ENCODE measurements around the gene FOCAD. TPM values are rescaled to one million over a fixed set of nuclear protein-coding genes. Genes with fewer than 3 reads are reported as not detected.
A peak's percentile ranks its signal among the peaks of the same experiment; 100 is the strongest.
"Not testable (repeated sequence)": the region's sequence is repeated elsewhere in the genome, so short reads cannot be mapped to it uniquely, and the experiment has no call there.

The FOCAD gene, protein sequence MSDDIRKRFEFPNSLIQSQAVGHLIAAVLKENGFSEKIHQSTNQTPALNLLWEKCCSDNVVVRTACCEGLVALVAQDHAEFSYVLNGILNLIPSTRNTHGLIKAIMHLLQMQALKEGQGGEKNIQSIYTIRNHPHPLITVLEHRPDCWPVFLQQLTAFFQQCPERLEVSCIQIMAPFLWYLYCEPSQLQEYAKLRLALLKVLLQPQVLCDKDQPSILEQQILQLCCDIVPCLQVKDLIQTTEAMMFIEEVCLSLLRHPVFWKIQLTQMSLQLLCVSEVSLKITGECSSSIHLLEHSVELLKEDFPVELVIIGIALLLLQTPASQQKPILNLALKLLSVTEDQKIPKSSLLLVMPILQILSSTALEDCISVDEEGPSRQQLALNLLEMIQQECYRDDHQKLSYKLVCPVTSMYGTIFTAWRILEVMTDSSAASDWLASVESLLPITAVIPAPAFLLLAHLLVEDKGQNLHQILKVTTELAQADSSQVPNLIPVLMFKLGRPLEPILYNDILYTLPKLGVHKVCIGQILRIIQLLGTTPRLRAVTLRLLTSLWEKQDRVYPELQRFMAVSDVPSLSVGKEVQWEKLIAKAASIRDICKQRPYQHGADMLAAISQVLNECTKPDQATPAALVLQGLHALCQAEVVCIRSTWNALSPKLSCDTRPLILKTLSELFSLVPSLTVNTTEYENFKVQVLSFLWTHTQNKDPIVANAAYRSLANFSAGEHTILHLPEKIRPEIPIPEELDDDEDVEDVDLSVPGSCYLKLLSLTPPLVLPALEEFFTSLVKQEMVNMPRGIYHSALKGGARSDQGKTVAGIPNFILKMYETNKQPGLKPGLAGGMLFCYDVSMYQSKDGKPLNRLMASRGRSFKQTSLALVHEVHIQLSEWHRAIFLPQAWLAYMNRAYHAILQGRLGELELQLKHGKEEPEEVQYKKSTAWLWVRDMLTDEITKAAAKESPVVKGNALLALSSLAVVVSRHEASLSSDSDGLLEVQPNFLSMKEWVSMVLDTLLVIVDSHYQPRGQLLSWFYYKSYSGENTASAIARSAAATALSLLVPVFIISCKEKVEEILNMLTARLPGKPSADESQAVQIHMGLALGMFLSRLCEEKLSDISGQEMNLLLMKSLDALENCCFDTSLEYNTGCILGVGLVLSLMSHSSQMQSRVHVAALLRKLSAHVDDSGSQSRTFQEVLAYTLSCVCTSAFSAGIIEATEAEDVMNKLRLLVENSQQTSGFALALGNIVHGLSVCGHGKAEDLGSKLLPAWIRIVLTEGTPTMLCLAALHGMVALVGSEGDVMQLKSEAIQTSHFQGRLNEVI (N-terminal part only)
- 82.1 and 95.4 TPM in 2 replicates for total RNA-seq (2014; rRNA removed; shearing (Covaris generic); ENCODE audit: low replicate concordance)

DNA sequence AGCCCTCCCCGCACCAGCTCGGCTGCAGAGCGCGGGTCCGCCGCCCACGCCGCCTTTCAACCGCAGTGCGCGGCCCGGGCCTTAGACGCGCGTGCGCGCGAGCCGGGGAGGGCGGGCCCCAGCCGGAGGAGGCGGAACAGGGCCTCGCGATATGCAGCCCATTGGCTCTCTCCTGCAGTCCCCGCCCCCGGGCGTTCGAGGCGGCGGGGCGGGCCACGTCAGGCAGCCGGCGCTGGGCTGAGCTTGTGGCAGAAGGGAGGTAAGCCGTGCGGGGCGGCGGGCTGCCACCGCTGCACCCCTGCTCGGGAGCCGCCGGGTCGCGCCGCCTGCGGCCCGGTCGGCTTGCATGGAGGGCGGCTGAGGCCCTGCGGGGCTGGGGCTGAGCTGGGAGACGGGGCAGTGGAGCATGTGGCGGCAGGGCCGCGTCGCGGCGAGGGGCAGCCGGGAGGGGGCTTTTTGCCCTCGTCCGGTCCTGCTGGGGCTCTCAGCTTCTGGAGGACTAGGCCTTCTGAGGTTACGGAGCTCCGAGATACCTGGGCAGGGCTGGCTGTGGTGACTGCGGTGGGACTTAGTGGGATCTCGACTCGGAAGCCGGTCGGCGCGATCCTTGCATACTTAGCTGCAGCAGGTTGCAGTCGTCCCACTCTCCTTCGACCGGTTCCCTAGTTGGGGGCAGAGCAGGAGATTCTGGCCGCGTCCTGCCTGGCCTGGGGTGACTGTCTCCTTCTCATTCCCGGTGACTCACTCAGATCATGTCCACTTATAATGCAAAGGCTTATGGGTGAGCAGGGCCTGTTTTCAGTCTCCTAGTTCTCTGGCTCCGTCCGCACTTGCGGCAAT is at the start of gene FOCAD:
Gene FOCAD, plus strand, starts transcription at position 225 of the 840 bp plus-strand sequence. CDS start 31,095 bp downstream, outside the sequence.
- Histone ChIP-seq H3K36me3 (peaks cover 23% of the 10 kb centered on the region), H3K4me3 (peak within 1 kb of the TSS; percentile 72), H3K27me3 (no peaks in the 10 kb centered on the region), H3K9me3 (no peaks in the 10 kb centered on the region; the same call in 1 of the 2 replicates)
- DNase-seq: peak; percentile 100

DNA sequence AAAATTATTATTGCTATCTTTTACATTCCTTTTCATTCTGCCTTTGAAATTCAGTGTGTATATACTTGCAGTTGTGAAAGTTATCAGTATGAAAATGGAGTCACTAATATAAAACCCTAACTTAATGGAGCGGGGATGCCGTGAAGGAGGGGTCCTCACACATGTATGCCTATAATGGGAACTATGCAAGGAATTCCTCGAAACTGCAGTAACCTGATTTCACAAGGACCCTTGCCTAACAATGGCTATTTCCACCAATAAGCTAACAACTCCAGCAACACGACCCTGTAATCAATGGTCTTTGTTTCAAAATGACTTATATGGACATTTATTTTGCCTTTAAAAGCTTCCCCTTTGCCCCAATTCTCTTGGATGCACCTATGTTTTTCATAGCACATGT is 49.2 kb upstream of the FOCAD start:
- no peak for DNase-seq
- H3K4me3 ChIP-seq: no peak overlapping the region
- no peaks in the 10 kb centered on the region for H3K9me3 ChIP-seq
- no peaks in the 10 kb centered on the region for H3K36me3 ChIP-seq
- 0 out of 2 replicates have a peak, but pooled peaks cover 2% of the 10 kb centered on the region for H3K27me3 ChIP-seq

DNA sequence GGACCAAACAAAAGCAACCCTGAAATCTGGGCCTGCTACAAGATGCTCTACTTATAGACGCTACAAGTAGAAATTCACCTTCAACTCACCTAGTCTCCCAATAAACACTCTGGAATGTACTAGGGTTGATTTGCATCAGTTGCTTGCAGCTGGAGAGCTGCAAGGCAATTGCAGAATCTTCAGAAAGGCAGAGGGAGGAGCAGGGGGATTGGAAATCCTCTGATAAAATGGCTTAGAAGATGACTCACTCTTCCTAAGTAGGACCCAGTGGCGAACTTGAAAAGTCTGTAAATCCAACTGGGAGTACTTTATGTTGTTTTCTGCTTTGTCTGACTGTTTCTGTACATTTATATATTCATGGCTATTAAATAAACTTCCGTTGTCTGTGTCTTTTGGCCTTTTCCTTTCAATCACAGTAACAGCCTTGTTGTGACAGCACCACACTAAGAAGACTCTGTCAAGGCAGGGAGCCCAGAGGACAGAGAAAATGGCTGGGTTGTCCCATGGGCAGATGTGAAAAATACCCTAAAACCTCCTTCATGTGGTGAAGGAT is 47.1 kb upstream of the FOCAD start:
- DNase-seq: no peak
- H3K4me3 ChIP-seq: no peak overlapping the region
- no peaks in the 10 kb centered on the region for H3K36me3 ChIP-seq
- no peaks in the 10 kb centered on the region for H3K27me3 ChIP-seq
- no peaks in the 10 kb centered on the region for H3K9me3 ChIP-seq

DNA sequence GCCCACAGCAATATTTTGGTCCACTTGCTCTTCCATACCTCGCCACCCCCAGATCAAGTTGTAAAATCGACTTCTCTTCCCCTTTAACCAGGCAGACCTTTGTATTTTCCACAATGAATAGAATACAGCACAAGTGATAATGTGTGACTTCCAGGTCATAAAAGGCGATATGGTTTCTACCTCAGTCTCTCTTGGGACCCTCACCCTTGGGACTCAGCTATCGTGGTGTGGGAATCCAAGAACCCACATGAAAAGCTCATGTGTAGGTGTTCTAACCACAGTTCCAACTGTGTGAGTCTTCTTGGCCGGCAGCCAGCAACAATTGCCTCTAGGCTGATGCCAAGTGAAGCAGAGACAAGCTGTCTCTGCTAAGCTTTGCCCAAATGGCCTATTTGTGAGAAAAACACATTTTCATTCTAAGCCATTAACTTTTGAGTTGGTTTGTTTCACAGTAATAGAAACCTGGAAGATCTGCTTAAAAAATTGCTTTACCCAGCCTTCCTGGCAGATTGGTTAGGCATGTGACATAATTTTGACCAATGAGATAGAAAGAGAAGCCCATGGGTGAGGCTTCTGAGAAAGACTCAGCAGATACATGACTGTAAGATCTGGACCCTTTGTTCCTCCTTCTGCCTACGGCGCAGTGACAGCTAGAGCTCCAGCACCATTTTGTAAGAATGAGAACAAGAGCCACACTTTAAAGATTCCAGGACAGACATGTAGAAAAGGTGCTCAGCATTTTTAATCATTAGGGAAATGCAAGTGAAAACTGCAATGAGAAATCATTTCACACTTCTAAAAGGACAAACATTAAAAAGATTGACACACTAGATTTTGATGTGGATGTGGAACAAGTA is 43.5 kb upstream of the FOCAD start:
- no peaks in the 10 kb centered on the region for H3K9me3 ChIP-seq
- H3K4me3 ChIP-seq: no peak overlapping the region
- H3K27me3 ChIP-seq: no peaks in the 10 kb centered on the region
- peak; percentile 91 for DNase-seq
- no peaks in the 10 kb centered on the region for H3K36me3 ChIP-seq

DNA sequence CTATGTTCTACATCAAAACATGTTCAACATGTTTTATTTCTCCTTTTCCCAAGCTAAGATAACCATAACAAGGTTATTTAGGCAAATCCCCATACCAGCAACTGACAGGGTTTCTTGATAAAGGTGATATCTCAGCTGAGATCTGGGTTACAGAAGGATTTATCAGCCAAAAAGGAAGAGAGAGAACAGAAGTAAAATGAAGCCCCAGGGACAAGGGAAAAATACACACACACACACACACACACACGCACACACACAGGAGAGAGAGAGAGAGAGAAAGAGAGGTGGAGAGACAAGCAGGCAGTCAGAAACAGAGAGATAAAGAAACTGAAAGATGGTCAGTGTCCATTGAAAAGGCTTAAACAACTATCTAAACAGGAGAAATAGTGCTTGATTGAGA is 42.0 kb upstream of the FOCAD start:
- no peaks in the 10 kb centered on the region for H3K27me3 ChIP-seq
- no peak overlapping the region for H3K4me3 ChIP-seq
- no peaks in the 10 kb centered on the region for H3K36me3 ChIP-seq
- DNase-seq: no peak
- H3K9me3 ChIP-seq: no peaks in the 10 kb centered on the region

DNA sequence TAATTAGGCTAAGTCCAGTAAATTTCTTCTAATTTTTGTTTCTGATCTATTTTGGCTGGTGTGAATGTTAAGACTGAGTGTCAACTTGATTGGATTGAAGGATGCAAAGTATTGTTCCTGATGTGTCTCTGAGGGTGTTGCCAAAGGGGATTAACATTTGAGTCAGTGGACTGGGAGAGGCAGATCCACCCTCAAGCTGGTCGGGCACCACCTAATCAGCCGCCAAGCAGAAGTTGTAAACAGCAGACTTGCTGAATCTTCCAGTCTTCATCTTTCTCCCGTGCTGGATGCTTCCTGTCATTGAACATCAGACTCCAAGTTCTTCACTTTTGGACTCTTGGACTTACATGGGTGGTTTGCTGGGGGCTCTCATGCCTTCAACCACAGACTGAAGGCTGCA is 40.4 kb upstream of the FOCAD start:
- no peaks in the 10 kb centered on the region for H3K9me3 ChIP-seq
- H3K36me3 ChIP-seq: no peaks in the 10 kb centered on the region
- no peak overlapping the region for H3K4me3 ChIP-seq
- H3K27me3 ChIP-seq: no peaks in the 10 kb centered on the region
- DNase-seq: peak; percentile 22

DNA sequence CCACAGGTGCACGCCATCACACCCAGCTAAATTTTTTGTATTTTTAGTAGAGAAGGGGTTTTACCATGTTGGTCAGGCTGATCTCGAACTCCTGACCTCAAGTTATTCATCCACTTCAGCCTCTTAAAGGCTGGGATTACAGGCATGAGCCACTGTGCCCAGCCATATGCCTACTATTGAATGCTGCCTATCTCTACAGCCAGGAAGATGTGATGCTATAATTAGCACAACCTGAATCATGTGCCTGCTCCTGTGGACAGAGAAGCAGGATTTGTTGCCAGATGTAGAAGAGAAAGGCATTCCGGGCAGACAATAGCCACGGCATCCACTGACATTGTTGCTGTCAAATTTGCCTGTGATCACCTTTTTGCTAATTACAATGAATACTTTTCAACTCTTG is 37.4 kb upstream of the FOCAD start:
- no peak for DNase-seq
- Histone ChIP-seq H3K27me3 (no peaks in the 10 kb centered on the region), H3K36me3 (no peaks in the 10 kb centered on the region), H3K4me3 (no peak overlapping the region), H3K9me3 (no peaks in the 10 kb centered on the region)

DNA sequence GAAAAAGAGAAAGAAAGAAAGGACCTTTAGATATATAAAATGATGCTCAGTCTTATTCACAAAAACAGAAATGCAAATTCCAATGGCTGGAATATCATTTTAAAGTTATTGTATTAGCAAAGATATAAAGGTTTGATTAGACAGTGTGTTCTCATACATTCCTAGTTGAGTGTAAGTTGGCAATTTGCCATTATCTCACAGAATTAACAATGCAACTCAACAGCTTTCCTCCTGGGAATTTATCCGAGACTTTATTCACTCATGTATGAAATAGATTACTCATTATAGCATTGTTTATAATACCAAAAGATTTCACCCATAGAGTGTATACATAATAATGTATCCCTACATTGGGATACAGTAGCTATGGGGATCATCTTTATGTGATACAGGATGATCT is 34.7 kb upstream of the FOCAD start:
- Histone ChIP-seq H3K36me3 (no peaks in the 10 kb centered on the region), H3K9me3 (no peaks in the 10 kb centered on the region), H3K27me3 (no peaks in the 10 kb centered on the region), H3K4me3 (no peak overlapping the region)
- DNase-seq: no peak

DNA sequence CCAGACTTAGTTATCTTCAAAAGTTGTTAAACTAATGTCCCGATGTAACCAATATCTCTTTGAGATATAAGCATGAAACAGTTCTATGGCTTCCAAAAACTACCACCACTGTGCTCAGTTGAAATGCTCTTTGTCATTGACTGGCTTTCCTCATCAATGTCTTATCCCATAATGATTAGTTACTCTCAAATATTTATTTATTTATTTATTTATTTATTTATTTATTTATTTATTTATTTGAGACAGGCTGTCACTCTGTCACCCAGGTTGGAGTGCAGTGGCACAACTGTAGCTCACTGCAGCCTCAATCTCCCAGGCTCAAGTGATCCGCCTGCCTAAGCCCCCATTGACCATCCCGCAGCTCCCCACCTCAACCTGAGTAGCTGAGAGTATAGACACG is 33.7 kb upstream of the FOCAD start:
- H3K27me3 ChIP-seq: no peaks in the 10 kb centered on the region
- no peaks in the 10 kb centered on the region for H3K9me3 ChIP-seq
- no peaks in the 10 kb centered on the region for H3K36me3 ChIP-seq
- H3K4me3 ChIP-seq: no peak overlapping the region
- no peak for DNase-seq

DNA sequence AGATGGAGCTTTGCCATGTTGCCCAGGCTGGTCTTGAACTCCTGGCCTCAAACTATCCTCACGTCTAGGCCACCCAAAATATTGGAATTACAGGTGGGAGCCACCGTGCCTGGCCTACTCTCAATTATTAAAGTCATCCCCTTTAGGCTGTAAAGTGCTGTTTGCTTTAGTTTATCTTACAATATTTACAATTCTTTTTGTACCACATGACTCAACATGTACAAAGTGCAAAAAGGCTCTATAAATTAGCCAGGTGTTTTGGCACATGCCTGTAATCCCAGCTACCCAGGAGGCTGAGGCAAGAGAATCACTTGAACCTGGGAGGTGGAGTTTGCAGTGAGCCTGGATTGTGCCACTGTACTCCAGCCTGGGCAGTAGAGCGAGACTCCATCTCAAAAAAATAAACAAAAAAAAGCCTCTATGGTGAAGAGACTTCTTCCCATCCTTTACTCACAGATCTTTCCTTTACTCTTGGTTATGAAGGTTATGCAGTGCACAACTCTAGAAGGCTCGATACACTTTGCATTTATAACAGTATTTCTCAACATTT is 33.2 kb upstream of the FOCAD start:
- Histone ChIP-seq H3K36me3 (no peaks in the 10 kb centered on the region), H3K9me3 (no peaks in the 10 kb centered on the region), H3K4me3 (no peak overlapping the region), H3K27me3 (no peaks in the 10 kb centered on the region)
- no peak for DNase-seq

DNA sequence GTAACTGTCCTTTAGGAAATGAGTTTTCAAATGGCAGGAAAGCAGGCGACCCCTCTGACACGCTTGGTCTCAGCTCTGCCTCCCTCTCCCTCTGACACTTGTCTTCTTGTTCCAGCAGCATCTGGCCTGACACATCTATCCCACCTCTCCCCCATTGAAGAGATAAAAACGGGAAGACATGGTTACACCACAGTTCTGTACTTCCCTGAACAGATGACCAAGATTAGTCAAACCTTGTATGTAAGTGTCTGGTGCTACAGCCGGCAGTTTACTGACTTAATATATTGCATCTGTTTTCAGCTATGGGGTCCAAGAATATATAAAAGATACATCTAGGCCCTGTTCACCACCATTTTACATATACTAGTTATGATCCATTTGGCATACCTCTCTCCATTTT is 32.1 kb upstream of the FOCAD start:
- no peak for DNase-seq

DNA sequence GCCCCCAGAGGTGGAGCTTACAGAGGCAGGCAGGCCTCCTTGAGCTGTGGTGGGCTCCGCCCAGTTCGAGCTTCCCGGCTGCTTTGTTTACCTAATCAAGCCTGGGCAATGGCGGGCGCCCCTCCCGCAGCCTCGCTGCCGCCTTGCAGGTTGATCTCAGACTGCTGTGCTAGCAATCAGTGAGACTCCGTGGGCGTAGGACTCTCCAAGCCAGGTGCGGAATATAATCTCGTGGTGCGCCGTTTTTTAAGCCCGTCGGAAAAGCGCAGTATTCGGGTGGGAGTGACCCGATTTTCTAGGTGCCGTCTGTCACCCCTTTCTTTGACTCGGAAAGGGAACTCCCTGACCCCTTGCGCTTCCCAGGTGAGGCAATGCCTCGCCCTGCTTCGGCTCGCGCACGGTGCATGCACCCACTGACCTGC is 25.8 kb upstream of the FOCAD start:
- DNase-seq: peak; percentile 45
- not testable (repeated sequence) for H3K36me3 ChIP-seq, H3K9me3 ChIP-seq
- H3K27me3 ChIP-seq: peaks cover 20% of the 10 kb centered on the region
- H3K4me3 ChIP-seq: peak overlapping the region; percentile 61

More for the DNA sequence above, 32.1 kb upstream of the FOCAD start:
- no peak overlapping the region for H3K4me3 ChIP-seq
- H3K9me3 ChIP-seq: no peaks in the 10 kb centered on the region
- no peaks in the 10 kb centered on the region for H3K27me3 ChIP-seq
- no peaks in the 10 kb centered on the region for H3K36me3 ChIP-seq

DNA sequence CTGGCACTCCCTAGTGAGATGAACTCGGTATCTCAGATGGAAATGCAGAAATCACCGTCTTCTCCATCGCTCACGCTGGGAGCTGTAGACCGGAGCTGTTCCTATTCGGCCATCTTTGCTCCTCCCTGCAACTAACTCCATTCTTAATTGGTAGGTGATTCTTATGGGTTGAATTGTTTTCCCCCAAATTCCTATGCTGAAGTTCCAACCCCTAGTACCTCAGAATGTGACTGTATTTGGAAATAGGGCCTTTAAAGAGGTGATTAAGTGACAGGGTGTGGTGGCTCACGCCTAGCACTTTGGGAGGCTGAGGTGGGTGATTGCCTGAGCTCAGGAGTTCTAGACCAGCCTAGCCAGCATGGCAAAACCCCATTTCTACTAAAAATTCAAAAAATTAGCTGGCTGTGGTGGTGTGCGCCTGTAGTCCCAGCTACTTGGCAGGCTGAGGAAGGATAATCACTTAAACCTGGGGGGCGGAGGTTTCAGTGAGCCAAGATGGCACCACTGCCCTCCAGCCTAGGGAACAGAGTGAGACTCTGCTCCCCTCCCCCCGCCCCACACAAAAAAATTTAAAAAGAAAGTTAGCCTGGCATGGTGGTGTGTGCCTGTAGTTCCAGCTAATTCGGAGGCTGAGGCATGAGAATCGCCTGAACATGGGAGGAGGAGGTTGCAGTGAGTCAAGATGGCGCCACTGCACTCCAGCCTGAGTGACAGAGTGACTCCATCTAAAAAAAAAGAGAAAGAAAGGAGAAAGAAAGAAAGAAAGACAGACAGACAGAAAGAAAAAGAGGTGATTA is 25.2 kb upstream of the FOCAD start:
- Histone ChIP-seq H3K4me3 (peak overlapping the region; percentile 61), H3K36me3 (no peaks in the 10 kb centered on the region), H3K27me3 (peaks cover 22% of the 10 kb centered on the region), H3K9me3 (no peaks in the 10 kb centered on the region)
- DNase-seq: no peak

DNA sequence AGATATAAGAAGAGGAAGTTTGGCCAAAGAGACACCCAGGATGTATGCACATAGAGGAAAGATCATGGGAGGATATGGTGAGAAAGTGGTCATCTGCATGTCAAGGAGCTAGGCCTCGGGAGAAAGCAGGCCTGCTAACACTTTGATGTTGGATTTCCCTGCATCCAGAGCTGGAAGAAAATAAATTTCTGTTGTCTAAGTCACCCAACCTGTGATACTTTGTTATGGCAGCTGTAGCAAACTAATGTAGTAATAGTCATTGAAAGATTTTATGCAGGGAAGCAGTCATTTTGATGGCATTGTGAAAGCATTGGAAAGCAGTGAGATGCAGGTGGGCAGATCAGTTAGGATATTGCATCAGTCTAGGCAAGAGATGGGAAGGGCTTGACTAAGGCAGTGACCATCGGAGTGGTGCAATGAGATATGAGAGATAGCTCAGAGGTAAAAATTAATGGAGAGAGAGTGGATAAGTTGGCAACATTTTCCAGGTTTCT is 24.5 kb upstream of the FOCAD start:
- no peak for DNase-seq
- peaks cover 22% of the 10 kb centered on the region for H3K27me3 ChIP-seq
- no peaks in the 10 kb centered on the region for H3K36me3 ChIP-seq
- no peaks in the 10 kb centered on the region for H3K9me3 ChIP-seq
- no peak overlapping the region for H3K4me3 ChIP-seq
